ENCODE results near the gene FAM20C.
A peak's percentile ranks its signal among the peaks of the same experiment; 100 is the strongest.

FAM20C gene

GRCh38 chr7:191981-192649, at the start of gene FAM20C:
TSS of gene FAM20C (plus strand) at chr7:192571. CDS start at chr7:193200, 629 bp downstream.
- DNase-seq (ENCODE audit: low read depth in 2 of 2): no peak

DNA sequence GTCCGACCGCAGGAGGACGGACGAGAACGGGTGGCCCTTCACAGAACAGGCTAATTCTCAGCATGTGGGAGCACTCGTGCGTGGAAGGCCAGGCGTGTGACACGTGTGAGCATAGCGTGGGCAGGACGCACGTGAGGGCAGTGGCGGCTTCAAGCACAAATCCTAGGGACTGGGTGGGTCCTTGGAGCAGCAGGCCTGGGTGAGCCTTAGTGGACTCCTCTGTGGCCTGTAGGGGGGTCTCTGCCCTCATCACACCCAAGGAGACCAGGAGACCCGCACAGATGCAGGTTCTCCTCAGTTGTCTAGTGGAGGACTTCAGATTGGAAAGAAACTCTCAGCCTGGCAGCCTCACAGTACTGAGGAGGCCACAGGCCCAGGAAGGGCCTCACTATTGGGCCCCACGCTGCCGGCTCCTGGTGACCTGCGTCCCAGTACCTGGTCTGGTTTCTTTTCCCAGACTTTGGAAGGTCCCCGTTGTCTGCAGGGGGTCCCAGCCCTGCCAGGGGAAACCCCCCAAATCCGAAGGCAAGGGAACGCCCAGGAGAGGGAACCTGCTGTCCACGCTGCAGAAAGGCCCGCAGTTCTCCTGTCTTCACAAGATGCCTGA, 49.1 kb upstream of the FAM20C start:
- no peak for DNase-seq (ENCODE audit: low read depth in 2 of 2)

DNA sequence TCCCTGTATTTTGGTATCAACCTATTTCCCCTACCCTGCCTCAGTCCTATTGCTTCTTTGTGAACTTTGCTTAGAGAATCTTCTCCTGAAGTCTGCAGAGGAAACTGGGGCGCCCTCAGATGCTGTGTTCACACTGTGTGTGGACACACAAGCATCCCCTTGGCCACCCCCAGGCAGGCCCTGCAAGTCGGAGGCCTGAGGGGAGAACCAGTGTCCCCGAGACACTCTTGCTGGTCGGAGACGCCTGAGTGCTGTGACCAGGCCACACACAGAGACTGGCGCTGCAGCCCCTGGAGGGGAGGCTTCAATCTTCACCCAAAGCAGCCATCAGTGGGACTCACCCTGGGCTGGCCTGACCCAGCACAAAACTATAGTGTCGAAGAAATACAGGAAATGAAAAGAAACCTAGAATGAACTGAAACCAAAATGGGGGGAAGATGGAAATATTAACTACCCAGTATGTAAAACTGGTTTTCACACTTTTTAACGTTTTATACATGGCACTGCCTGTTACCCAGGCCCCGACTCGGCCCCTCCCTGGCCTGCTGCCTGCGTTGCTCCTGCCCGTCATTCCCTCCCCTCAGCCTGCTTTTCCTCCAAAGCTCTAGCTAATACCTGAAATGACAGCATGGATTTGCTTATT, 48.4 kb upstream of the FAM20C start:
- no peak for DNase-seq (ENCODE audit: low read depth in 2 of 2)

DNA sequence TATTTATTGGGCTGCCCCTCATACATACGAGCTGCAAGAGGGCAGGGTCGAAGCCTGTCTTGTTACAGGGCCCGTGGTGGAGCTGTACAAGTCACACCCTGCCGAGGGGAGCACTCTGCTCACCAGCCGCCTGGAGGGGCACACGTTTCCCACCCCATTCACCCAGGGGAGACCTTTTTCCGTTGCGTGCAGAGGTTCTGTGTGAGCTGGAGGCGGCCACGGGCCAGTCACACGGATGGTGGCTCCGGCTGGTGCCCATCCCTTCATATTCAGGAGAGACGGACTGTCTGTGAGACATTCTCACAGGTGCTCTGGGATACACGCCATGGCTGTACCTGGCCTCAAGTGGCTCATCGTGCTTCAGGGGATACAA, 47.9 kb upstream of the FAM20C start:
- no peak for DNase-seq (ENCODE audit: low read depth in 2 of 2)

- DNase-seq (ENCODE audit: low read depth in 2 of 2): no peak
Observed at GRCh38 chr7:145863-146262, 46.5 kb upstream of the FAM20C start.

- no peak for DNase-seq (ENCODE audit: low read depth in 2 of 2)
Observed at GRCh38 chr7:148543-148931, 43.8 kb upstream of the FAM20C start.

GRCh38 chr7:148932-149790, 43.2 kb upstream of the FAM20C start:
- DNase-seq (ENCODE audit: low read depth in 2 of 2): peak; percentile 94 to 97

DNA sequence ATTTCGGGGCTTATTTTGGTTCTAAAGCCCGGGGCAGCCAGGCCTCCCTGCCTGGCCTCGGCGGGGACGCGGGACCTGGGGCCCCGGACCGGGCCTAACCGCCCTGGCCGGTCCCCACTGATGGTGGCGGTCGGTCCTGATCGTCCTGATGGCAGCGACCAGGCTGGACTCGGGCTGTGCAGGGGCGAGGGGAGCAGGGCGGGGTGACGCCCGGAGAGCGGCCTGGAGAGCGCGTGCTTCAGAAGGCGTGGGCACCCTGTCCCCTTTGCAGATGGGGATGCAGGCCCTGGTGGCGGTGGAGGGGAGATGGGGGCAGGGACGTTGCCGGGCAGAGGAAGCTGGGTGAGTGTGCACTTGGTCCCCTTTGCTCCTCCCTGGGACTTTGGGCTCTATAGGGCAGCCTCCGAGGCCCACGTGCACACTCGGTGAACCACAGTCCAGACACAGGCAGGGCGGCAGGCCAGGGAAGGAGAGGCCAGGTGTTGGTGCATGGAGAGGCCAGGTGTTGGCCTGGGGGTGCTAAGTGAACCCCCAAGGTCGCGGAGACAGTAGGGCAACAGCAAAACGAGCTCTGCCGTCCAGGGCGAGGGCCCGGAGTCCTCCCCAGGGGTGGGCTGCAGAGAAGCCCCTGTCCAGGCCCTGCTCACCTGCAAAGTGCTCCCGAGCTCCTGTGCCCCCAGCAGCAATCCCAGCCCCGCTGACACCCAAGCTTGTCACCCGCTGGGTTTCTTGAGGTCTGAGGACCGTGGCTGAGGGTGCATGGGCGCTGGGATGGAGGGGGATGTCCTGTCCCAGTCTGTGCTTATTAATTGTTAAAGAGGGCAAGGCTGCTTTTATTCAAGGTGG, 42.4 kb upstream of the FAM20C start:
- no peak for DNase-seq (ENCODE audit: low read depth in 2 of 2)

DNA sequence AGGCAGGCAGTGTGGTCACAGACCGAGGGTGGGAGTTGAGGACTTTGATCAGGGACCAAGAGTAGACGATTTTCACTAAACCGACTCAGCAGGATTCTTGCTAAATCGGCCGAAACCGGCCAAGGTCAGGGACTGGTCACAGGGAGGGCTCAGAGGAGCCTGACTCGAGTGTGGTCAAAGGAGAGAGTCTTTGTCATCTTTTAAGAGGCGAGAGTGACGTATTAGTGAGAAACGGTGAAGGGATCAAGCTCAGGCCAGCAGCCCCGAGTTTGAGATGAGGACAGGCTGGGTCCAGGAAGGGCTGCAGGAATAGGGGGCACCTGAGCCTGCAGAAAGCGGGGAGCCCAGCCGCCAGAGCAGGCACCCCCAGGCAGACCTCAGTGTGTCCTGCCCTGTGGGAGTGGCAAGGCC, 41.6 kb upstream of the FAM20C start:
- no peak for DNase-seq (ENCODE audit: low read depth in 2 of 2)

DNA sequence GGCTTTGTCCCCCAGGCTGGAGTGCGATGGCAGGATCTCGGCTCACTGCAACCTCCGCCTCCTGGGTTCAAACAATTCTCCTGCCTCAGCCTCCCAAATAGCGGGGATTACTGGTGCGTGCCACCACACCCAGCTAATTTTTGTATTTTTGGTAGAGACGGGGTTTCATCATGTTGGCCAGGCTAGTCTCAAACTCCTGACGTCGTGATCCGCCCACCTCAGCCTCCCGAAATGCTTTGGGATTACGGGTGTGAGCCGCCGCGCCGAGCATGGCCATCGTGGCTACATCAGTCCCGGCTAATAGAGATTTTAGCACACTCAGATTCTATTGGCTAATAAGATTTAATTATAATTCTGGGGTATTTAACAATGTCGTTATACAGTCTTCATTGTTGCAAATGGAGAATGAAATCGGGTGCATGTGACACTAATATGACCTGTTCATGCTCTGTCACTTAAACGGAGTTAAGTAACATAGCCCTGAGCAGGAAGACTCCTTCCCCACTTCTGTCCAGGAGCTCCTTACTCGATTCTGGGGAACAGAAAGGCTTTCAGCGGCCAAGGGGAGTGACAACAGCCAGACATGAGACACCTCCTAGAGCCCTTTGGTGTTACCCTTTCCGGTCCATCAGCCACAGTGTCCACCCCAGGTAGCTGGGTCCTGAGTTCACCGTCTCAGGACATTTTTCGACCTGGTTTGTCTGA, 40.9 kb upstream of the FAM20C start:
- DNase-seq (ENCODE audit: low read depth in 2 of 2): no peak

- DNase-seq (ENCODE audit: low read depth in 2 of 2): no peak
Observed at GRCh38 chr7:152702-153391, 39.5 kb upstream of the FAM20C start.

GRCh38 chr7:153604-154003, 38.8 kb upstream of the FAM20C start:
- DNase-seq (ENCODE audit: low read depth in 2 of 2): no peak

DNA sequence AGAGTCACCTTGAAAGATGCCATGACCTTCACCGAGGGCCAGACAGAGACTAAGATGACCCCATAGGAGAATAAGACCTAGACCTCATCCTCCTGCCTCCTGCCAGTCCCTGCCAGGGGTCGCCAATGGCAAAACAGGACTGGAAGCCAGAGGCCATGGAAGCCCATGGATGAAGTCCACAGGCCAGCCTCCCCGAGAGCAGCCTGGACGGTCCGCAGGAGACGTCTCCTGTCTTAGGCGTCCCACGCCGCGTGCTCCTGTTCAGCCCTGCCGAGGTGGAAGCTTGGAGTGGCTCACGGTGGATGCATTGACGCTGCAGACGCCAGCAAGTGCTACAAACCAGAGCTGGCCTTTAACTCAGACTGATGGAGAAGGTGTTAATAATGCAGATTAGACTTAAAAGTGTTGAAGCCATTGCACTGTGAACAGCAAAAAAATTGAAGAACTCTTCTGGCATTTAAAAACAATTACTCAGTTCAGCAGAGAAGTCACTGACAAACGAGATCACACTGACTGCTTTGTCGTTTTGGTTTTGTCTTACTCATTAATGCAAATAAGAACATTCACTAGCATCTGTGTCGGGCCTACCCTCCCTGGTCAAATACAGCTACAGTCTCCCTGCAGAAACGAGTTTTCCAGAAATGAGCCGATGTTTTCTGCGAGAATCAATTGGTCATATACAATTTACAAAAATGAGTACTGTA, 38.1 kb upstream of the FAM20C start:
- DNase-seq (ENCODE audit: low read depth in 2 of 2): no peak

GRCh38 chr7:155469-155900, 36.9 kb upstream of the FAM20C start:
- no peak for DNase-seq (ENCODE audit: low read depth in 2 of 2)

DNA sequence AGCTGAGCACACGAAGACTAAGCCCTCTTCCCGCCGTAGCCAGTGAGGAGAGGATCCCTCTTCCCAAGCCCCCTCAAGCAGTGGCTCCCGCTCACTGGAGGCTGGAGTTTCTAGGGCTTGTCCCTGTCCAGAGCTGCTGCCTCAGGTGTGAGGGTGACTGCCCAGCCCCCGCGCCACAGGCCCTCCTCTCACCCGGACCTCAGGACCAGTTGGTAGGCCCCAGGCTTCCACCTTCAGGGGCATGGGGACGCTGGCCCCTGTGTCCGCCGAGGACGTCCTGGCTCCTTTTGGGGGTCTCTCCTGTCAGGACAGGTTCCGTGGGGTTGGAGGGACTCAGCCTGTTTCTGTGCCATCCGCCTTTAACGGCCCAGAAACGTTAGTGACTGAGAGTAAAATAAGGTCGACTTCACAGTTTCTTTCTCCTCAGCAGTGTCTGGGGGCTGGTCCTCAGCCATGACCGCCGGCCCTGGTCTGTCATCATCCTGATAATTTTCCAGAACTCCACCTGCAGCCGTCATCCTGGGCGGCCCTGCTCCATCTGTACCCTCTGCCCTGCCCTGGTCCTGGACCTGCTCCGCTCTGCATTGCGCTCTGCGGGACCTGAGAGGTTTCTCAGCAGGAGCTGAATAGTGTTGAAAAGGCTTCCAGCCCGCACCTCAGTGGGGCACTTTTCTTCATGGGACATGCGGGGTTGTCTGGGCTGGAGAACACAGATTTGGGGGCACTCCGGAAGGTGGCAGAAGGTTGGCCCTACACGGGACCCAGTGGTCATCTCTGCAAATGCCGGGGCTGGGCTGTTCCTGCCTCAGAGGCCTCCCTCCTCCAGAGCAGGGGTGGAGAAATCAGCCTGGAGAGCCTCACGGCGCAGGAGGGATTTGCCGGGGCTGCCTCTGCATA, 36.0 kb upstream of the FAM20C start:
- no peak for DNase-seq (ENCODE audit: low read depth in 2 of 2)

DNA sequence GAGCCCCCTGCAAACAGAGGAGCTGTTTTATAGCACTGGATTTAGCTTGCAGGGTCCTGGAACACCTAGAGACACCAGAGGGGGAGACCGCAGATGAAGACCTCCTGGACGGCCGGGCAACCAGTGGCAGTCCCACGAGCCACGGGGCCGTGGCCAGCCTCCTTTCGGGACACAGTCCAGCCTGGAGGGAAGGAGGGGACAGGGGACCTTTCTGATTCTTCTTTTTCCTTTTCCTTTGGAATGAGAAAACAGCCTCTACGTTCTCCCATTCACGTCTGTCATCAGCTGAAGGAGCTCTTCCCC, 35.4 kb upstream of the FAM20C start:
- DNase-seq (ENCODE audit: low read depth in 2 of 2): no peak

DNA sequence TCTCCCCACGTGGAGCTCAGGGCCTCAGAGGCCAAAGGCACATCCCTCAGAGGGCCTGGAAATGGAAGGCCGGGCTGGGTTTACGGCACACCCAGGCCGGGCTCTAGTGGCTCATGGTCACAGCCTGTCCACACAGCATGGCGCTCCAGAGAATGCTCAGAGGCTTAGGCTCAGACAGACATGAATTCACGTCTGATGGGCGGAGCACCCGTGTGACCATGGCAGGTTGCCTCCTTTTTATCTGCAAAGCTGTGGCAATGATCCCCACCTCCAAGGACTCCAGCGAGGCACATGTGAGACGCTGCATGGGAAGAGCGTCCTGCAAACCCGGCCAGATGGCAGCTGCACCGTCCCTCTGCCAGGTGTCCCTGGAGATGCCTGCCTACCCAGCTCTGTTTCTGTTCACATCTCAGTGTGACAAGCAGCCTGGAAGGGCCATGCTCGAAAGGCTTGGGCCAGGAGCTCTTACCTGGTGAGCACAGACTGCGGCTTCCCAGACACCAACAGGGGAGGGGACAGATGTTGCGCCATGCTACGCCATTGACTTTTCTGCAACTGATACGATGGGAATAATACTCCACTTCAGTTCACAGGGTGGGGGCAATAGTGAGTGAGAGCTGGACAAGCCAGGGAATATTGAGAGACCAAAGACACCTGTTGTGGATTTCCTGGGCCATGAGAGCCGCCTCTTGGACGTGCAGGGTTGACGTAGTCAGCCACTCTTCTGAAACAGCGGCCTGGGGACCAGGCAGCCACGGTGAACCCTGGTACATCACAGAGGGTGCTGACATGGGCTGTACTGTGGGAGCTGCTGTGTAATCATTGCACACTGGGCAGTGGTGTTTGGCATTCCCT, 34.4 kb upstream of the FAM20C start:
- DNase-seq (ENCODE audit: low read depth in 2 of 2): no peak

DNA sequence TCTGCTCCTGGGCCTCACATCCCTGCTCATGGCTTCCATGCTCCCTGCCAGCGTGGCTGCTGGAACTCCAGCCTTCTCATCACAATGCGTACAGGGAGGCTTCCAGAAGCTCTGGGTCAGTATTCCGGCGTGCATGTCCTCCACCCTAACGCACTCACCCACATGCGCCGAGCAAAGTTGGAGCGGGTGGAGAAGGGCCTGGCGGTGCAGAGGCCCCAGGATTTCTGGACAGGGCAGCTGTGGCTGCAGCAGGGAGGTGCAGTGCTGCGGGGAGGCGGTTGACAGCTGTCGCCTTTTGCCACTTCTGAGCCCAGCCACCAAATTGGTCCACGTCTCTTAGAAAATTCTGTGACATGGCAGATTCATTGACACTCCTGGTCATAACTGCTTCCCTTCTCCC, 33.6 kb upstream of the FAM20C start:
- DNase-seq (ENCODE audit: low read depth in 2 of 2): no peak

Measured in stimulated activated CD4-positive, alpha-beta T cell treated with anti-CD3 and anti-CD28 coated beads, Interleukin-1b, Interleukin-23, amount 100 ng/mL, for 1 hour (primary cell).